Measurements from ENCODE around the gene SLC35F2.

GRCh38 chr11:107783121-107783520, 75.5 kb downstream of the SLC35F2 start:
- TF ChIP-seq CTCF (IDR thresholded peaks at IDR 0.05) = no peak
- TF ChIP-seq POLR2A (IDR thresholded peaks at IDR 0.05) = no peak
